GM18508 (cell line): ENCODE results near the gene SERPINB12.

Experiments used
- ATAC-seq: cut with Tn5 transposase; IDR thresholded peaks from one replicate; pipeline ENCODE4 v1.9.1; 2021; ENCODE audit warnings: moderate number of reproducible peaks; ENCODE audit not compliant: insufficient read depth, unreplicated experiment

Gene SERPINB12

GRCh38 chr18:63591725-63592124 is 49.6 kb downstream of the SERPINB12 start:
- no peak for ATAC-seq

- no peak for ATAC-seq
These were observed 50.3 kb downstream of the SERPINB12 start for GRCh38 chr18:63592471-63592870.

GRCh38 chr18:63596964-63597363 is 54.8 kb downstream of the SERPINB12 start:
- no peak for ATAC-seq

- ATAC-seq: no peak
These were observed 61.2 kb downstream of the SERPINB12 start for GRCh38 chr18:63603355-63603754.

GRCh38 chr18:63603772-63604171 is 61.6 kb downstream of the SERPINB12 start:
- peak; percentile 97 for ATAC-seq

- ATAC-seq: no peak
These were observed 62.8 kb downstream of the SERPINB12 start for GRCh38 chr18:63604791-63605567.

- ATAC-seq: no peak
These were observed 64.4 kb downstream of the SERPINB12 start for GRCh38 chr18:63606526-63606925.

GRCh38 chr18:63613420-63613819 is 71.3 kb downstream of the SERPINB12 start:
- no peak for ATAC-seq

- ATAC-seq: peak; percentile 71
These were observed 75.1 kb downstream of the SERPINB12 start for GRCh38 chr18:63617049-63617914.

GRCh38 chr18:63617915-63618234 is 75.7 kb downstream of the SERPINB12 start:
- no peak for ATAC-seq
